M059J (cell line): ENCODE data around the gene PRPSAP2. TPM values are rescaled to one million over a fixed set of nuclear protein-coding genes. Genes with fewer than 3 reads are reported as not detected.
"Not testable (repeated sequence)": the region's sequence is repeated elsewhere in the genome, so short reads cannot be mapped to it uniquely, and the experiment has no call there.

Experiments
- DNase-seq: peaks from one replicate; pipeline ENCODE4 v3.0.0-alpha.2; 2012; ENCODE audit warnings: low read depth
- total RNA-seq: library from RNA; depleted of rRNA; stranded (reverse); fragments of >200 nt; shearing (Covaris generic); gene quantifications from 2 replicates; pipeline ENCODE4 v1.2.3, GENCODE V29; 2014

PRPSAP2 gene
- total RNA-seq, 1 experiment from 2014 or later = 50.3 TPM

DNA sequence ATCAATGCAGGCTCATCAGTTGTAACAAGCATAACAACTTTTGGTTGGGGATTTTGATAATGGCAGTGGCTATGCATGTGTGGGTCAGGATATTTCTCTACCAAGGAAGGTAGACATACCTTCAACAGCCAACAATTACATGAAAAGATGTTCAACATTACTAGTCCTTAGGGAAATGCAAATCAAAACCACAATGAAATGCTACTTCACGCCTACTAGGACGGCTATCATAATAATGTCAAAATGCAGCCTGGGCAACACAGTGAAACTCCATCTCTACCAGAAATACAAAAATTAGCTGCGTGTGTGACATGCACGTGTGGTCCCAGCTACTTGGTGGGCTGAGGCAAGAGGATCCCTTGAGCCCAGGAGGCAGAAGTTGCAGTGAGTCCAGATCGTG lies 86.7 kb downstream of the PRPSAP2 start:
- no peak for DNase-seq

DNA sequence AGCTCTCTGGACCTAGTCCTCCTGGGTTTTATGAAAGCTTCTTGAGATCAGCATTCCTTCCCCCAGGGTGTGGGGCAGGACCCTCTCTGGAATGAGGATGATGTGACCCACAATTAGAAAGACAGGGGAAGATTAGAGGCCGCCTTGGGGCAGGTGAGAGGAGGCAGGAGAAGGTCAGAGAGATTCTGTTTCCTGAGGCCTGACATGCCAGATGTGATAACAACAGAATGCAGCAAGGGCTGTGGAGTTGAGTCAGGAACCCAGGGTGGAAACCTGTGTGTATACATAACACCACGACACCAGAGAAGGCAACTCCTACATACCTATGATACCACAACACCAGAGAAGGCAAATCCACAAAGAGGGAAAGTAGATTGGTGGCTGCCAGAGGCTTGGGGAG lies 88.6 kb downstream of the PRPSAP2 start:
- peak; percentile 27 for DNase-seq

DNA sequence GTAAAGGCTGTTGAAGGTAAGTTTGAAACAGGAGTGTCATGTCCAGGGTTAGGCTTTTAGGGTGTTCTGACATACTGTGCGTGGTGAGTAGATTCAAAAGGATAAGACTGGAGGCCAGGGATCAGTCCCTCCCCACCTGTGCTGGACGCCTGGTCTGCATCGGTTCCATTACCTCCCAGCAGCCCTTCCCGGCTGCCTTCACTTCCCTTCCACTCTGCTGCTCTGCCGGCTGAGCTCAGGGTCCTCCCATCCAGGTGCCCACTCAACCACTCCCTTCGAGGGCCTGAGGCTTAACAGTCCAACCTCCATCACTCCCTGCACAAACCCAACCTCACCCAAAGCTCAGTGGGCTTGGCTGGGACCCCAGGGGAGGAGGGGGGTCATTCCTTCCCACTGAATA lies 89.9 kb downstream of the PRPSAP2 start:
- DNase-seq = no peak

DNA sequence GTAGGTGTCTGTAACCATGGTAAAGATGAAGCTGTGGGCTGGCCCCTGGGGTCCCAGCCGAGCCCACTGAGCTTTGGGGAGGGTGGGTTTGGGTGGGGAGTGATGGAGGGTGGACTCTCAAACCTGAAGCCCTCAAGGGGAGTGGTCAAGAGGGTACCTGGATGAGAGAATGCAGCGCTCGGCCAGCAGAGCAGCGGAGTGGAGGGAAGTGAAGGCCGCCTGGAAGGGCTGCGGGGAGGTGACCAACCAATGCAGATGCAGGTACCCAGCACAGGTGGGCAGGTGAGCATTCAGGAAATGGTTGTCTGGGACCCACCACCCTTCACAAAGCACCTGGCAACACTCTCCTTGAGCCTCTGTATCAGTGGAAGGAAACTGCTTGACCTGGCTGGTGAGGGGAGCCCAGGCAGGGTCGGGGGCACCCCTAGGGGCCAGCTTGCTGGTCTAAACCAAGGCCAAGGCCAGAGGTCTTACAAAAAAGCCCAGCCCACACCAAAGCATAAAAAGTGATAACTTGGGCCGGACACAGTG lies 90.6 kb downstream of the PRPSAP2 start:
- DNase-seq = no peak

DNA sequence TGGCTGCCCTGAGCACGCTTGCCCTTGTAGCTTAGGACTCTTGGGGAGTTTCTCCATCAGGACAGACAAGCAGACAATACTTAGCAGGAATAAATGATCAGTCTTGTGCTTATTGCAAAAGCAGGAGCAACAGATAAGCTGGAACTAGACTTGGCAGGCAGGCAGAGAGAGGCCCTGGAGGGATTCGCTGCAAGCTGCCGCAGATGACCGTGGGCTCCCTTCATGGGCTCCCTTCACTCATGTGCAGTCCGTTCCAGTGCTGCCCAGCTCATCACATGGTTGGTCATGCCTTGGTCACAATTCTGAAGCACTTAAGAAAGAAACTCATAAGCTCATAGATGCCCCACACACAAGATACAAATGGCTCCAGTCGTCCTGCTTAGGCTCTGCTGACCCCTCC lies 91.6 kb downstream of the PRPSAP2 start:
- DNase-seq = no peak

DNA sequence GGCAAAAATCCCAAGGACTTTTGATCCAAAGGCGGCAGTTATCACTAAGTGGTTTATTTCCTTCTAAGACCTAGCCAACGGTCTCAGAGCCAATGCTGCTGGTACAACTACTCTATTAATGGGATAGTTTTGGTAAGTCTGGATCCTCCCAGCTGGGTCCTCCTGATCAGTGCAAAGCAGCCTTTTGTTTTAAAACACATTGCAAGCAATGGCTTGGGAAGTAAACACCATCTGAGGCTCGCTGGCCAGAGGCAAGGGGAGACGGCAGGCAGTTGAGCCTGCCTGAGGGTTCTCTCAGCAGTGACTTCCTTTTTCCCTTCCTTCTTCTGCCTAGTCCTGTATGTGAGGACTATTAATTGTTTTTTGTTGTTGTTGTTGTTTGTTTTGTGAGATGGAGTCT lies 92.4 kb downstream of the PRPSAP2 start:
- DNase-seq = no peak

DNA sequence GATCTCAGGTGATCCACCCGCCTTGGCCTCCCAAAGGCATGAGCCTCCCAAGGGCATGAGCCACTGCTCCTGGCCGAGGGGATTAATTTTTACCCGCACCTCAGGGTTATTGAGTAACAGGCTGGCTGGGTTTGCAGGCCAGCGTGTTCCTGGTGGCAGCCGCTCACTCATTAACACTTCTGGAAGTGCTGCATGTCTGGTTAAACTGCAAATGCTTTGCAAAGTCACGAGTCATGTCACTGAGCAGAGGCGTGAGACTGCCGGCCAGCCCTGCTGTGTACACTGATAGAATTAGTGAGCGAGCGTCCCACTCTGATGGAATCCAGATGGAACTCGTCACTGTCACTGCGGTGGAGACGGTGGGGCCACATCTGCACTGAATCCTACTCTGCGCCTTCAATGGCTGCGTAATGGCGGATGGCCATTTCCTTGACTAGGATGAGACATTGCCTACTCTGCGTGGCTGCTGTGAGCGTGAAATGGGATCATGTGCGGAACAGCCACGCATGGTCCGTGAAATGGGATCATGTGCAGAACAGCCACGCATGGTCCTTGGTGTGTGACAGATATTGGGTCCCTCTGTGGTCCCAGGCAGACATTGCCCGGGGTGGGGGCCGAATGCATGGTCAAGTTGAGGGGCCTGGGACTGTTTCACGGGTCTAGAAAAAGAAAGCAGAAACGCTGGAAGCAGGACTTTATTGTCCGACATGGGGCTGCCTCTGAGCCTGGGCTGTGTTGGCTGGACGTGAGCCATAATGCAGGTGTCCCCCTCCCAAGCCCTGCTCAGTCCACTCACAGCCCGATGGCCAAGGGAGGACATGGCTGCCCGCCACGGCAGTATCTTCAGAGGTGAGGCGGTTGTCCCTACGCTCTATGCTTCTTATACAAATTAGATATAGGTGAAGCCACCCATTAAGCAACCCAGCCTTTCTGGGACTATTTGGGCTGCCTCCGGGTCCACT lies 93.3 kb downstream of the PRPSAP2 start:
- DNase-seq = no peak

DNA sequence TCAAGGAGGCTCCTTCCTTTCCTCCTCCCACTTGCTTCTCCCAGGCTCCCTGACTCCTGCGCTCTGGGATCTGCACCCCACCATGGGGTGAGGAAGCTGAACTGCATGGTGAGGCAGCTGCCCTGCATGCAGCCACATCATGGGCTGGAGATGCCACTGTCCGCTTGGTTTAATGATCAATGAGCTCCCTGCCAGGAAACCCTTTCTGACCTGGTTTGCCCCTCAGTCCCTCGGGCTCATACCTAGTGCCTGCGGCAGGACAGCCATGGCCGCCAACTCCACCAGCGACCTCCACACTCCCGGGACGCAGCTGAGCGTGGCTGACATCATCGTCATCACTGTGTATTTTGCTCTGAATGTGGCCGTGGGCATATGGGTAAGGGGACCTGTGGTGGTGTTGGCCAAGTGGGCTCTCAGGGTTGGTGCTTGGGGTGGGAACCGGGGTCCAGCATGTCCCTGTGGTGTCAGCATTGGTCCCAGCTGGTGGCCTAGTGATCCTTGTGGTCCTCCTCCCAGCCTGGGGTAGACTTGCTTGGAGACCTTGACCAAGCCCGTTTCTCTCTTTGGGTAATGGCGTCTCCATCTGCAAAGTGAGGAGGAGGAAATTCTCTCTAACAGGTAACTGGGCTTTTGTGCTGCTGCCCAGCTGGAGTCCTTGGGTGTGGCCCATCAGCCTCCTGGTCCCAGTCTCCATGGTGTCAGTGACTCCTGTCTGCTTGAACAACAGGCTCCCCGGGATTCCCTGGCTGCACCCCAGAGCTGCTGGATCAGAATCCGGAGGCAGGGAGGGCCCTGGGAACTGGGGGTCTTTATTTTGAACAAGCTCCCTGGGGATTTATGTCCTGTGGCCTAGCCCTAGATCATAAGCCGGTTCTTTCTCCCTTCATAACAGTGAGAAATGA lies 94.3 kb downstream of the PRPSAP2 start, which contains the start of gene SLC5A10:
Gene SLC5A10 (plus strand): TSS at position 225 of the 902 bp plus-strand sequence. CDS start 41 bp downstream, at position 266.
- DNase-seq = no peak

DNA sequence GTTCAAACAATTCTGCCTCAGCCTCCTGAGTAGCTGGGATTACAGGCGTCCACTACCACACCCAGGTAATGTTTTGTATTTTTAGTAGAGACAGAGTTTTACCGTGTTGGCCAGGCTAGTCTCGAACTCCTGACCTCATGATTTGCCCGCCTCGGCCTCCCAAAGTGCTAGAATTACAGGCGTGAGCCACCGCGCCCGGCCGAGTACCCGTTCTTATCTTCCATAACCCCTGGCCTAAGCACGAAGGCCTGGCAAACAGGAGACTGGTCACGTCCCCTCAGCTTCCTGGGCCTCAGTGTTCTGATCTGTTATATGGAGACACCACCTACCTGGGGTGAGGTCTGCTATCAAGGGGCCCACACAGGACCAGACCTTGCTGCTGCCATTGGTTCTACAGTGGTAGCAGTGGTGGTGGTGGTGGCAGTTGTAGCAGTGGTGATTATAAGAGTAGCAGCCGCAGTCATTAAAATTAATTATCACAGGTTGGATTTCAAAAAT lies 95.3 kb downstream of the PRPSAP2 start:
- no peak for DNase-seq

DNA sequence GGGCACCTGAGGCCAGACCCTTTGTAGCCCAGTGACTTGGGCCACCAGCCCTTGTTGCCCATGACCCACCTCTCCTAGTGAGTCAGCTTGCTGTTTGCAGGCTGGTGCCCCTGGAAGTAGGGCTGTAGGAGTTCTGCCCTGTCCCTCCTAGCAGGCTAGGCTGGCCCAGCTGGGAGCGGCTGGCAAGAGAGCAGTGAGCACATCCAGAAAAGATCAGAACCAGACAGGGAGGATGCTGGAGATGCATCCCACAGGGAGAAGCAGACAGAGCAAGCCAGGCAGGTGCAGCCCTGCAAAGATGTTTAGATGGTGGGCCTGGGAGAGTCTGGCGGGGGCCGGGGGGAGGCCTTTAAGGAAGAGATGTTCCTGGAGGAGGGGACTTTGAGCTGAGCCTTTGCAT lies 96.4 kb downstream of the PRPSAP2 start:
- DNase-seq = no peak

DNA sequence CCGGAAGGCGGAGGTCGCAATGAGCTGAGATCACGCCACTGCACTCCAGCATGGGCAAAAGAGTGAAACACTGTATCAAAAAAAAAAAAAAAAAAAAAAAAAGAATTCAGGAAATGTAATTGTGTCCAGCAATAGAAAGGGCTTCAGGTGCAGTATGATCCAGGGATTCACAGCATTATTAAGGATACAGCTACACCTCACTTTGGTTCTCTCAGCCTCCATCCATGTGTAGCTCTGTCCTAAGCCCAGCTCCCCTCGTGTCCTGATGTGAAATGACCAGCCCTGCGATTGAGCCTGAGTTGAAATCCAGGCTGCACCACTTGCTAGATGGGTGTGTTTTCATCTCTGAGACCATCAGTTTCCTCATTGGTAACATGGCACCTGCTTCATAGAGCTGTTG lies 97.1 kb downstream of the PRPSAP2 start:
- DNase-seq = no peak

DNA sequence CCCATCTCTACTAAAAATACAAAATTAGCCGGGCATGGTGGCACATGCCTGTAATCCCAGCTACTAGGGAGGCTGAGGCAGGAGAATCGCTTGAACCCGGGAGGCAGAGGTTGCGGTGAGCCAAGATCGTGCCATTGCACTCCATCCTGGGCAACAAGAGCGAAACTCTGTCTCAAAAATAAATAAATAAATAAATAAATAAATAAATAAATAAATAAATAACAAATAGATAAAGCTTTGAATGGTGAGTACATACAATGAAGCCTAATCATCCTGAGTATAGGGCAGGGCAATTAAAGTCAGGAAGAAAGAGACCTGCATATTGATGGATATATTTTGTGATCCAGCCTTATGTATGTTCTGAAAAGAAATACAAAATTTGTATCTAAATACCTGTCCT lies 98.1 kb downstream of the PRPSAP2 start:
- not testable (repeated sequence) for DNase-seq

DNA sequence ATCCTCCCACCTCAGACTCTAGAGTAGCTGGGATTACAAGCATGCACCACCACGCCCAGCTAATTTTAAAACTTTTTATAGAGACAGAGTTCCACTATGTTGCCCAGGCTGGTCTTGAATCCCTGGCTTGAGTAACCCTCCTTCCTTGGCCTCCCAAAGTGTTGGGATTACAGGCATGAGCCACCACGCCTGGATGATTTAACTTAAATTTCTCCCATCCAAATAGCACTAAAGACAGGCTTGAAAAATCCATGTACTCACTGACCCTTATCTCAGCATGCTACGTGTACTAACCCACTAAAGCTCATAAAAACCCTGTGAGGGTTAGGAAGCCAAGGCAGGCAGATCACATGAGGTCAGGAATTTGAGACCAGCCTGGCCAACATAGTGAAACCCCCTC lies 98.7 kb downstream of the PRPSAP2 start:
- DNase-seq = no peak

DNA sequence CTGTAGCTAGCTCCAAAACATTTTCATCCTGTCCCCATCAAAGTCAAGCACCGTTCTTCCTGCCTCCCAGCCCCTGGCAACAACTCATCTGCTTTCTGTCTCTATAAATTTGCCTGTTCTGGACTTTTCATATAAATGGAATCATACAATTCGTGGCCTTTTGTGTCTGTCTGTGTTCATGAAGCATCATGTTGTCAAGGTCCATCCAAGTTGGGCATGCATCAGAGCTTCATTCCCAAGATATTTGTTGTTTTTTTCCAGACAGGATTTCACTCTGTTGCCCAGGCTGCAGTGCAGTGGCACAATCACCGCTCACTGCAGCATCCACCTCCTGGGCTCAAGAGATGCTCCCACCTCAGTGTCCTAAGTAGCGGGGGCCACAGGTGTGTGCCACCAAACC lies 99.9 kb downstream of the PRPSAP2 start:
- DNase-seq = no peak

DNA sequence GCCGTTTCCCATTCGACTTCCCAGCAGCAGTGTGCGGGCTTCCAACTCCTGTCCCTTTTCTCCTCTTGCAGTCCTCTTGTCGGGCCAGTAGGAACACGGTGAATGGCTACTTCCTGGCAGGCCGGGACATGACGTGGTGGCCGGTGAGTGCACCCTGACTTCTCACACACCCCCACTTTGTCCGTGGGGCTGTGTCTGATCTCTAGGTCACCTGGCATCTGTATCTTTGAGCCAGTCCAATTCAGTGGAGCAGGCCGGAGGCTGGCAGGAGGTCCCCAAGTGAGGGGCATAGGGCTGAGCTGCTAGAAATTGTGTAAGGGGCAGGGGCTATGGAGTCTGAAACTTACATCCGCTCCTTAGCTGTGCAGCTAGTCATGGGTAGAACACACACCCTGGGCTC lies 100.7 kb downstream of the PRPSAP2 start:
- no peak for DNase-seq

DNA sequence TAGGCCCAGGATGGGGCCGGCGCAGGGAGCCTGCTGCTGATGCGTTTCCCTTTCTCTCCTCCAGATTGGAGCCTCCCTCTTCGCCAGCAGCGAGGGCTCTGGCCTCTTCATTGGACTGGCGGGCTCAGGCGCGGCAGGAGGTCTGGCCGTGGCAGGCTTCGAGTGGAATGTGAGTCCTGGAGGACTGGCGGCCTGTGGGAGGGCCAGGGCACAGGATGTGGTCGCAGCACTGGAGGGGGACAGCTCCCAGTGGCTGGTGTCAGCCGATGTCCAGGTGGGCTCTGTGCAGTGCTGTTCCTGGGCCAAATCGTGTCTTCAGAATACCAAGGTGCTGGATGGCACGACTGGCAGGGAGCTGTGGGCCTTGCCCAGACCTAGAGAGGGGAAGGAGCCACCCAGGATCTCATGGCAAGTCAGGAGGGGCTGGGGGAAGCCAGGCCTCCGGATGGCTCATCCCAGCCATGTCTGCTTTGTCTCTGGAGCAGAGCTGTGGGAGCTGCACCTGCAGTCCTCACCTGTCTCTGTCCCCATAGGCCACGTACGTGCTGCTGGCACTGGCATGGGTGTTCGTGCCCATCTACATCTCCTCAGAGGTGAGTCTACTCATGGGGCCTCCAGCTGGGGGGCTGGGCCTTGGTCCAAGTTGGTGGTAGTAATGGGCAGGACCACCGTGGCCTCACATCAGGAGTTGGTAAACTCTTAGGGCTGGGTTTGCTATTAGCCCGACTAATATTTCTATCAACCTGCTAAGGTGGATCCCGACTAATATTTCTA lies 101.3 kb downstream of the PRPSAP2 start:
- DNase-seq = no peak

DNA sequence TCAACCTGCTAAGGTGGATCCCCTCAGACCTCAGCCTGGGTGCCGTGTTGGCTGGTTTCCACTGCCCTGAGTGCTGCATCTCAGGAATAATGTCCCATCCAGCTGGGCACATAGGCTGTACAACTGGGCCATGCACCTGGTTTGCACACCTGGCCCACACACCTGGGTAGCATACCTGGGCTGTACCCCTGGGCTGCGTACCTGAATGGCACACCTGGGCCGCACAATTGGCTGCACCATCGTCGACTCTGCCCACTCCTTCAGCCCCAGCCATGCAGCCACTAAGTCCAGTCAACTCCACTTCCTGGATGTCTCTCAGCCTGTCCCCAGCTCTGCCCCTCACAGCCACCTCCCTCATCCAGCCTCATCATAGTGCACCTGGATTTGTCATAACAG lies 101.9 kb downstream of the PRPSAP2 start:
- DNase-seq = no peak

DNA sequence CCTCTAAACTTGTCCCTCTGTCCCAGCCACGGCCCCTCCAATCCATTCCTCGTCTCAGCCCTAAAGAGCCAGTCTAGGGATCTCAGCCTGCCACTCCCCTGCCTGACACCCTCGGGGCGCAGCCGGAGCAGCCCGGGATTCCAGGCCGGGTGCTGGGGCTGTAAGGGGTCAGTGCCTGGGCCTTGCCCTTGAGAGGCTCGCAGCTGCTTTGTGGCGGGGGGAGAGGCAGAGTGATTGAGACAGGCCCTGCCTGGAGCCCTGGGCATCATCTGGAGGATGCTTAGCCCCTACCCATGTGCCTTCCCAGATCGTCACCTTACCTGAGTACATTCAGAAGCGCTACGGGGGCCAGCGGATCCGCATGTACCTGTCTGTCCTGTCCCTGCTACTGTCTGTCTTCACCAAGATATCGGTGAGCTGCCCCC lies 102.3 kb downstream of the PRPSAP2 start:
- no peak for DNase-seq

DNA sequence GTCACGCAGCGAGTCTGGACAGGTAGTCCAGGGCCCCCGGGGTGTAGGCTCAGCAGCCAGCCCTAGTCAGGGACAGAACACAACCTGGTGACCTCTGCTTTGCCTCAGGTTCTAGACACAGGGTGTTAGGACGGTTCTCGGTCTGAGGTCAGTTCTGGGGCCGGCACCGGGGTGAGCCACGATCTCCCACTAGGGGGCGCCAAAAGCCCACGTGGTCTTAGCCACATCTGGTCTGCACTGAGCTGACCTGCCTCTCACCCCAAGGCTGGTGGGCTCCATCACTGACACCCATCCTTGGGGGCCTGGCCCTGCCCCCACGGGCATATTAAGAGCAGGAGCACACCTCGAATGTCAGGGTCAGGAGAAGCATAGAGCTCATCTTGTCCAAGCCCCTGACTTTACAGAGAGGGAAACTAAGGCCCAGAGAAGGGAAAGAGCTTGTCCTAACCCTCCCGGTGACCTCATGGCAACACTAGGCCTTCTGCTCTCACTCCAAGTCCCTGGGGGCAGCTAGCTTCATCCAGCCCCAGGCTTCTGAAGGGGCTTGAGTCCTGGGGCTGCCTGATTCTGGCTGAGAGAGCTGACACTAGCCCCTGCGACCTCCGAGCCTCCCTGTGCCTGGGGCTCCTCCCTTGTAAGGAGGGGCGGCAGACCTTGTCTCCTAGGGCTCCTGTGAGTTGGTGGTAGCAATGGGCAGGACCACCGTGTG lies 103.0 kb downstream of the PRPSAP2 start:
- peak; percentile 60 for DNase-seq

DNA sequence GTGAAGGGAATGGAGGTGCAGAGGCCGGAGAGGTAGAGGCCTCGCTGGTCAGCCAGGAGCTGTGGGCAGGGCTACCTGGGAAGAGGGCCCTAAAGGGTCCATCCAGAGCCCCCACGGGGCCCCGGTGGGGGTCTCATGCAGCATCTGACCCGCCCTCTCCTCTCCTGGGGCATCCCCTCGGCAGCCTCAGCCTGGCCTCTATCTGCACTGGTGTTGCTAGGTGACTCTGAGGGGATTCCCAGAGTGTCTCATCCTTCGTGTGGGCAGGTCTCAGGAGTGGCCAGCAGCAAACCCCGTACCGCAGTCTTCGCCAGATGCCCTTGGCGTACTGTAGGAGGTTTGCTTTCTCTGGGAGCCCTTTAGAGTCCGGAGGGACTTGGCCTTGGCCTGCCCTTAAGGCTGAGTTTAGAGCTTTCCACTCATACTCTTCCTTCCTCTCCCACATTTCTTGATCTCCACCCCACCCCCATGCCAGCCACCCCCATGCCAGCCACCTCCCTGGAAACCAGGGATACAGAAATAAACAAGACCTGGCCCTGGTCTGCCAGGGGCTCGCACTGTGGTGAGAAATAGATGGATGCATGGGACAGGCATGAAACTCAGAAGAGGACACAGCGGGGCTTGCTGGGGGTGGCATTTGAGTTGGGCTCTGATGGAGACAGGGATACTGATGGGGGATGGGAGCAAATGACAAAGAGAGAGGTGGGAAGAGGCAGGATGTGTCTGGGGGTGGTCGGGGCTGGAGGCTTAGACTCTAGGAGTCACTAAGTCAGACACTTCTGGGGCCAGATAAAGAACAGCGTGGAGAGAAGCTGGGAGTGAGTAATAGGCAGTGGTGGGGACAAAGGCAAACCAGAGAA lies 103.9 kb downstream of the PRPSAP2 start:
- peak; percentile 50 for DNase-seq
